Activated CD8-positive, alpha-beta memory T cell treated with anti-CD3 and anti-CD28 coated beads for 48 hours (primary cell): Measurements from ENCODE around the gene CRTAC1.
A peak's percentile ranks its signal among the peaks of the same experiment; 100 is the strongest.

Experiments used
- DNase-seq, 3 experiments: peaks; one replicate each; pipeline ENCODE4 v3.0.0-alpha.2; 2020; ENCODE audit warnings: low read depth in 2 of 3, low spot score in 2 of 3

CRTAC1 gene

DNA sequence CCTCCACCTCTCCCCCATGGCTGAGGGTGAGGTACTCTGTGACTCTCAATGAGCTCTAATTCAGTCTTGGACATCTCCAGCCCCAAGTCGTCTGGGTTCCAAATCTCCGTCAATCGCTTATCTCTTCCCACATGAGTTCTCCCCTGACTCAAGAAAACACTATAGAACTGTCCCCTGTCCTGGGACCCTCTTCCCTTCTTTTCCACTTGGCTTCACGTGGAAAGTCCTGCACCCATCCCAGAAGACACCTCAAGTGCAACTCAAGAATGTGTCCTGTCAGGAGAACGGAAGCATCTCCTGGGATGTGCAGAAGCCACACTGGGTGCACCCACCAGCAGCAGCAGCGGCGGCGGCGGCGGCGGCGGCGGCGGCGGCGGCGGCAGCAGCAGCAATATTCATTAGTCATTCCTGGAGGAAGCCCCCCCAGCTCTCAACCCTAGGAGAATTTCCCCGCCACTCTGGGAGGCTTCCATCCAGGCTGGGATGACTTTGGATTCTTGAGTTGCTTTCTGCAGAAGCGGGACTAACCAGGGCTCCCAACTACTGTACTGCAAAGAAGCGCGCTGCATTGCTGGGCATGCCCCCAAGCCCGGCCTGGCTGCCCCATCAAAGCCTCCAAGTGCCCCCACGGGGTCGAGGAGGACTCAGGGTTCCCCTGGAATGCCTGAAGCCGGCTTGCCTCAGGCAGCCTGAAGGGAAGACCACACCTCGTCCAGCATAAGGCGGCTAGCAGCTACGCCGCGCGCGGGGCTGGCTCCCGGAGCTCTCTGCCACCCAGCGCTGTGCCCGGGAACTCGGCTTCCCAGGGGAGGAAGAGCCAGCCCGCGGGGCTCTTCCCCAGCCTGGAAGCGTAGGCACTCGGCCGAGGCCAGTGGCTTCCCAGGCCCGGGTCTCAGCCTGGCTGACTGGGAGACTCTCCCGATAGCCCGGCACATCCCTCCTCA lies 1.0 kb downstream of the CRTAC1 start:
- DNase-seq, result no peak

DNA sequence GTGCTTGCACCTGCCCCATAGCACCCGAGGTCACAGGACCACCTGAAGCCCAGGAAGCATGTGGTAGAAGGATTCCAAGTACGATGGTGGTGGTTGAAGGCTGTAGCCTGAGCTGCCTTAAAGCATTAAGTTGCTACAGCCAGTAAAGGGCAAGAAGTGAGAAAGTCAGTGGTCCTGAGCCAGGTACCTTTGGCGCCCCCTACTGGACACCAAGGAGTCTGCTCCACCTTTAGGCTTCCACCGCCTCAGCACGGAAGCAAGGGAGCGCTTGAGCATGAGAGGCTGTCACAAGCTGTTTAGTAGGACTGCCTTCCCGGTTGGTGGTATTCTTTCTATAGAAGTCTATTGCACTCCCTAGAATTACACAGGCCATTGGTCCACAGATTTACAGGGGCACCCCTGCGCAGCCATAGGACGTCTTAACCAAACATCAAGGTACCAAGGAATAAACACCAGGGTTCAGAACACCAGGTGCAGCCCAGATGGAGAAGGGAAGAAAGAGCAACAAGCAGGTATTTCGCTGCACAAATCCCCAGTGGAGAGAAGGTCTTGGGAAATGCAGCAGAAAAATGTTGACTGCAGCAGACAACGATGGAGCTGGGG lies 2.2 kb downstream of the CRTAC1 start:
- DNase-seq, result peak; percentile 16 to 65 (median 37)

DNA sequence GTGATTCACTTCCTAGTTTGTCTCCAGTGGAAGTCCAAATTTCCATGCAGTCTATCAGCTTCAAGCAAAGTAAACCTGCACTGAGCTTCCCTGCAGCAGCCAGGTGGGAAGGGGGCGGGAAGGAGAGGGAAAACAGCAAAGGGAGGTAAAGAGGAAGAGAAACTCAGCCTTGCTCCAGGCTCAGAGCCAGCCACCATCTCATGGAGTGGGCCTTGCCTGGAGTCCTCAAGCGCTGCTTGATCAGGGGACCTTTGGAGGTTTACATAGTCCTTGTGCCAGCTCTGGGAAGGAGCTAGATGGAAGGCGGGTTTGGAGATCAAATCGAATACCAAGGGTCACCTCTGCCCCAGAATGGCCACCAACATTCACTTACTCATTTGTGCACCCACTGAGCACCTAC lies 7.4 kb downstream of the CRTAC1 start:
- no peak for DNase-seq

DNA sequence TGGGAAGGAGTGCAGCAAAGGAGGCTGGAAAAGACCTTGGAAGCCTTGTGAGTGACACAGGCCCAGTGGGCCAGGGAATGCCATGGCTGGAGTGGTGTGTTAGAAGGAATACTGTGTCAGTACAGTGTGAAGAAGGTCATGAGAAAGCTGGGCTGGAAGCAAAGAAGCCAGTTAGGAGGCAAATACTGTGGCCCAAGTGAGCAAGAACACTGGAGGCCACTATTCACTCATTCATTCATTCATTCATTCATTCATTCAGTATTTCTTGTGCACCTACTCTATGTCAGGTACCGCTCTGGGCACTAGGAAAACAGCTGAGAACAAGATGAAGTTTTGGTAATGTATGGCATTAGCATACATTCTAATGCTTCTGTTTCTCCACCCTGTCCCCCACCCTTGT lies 9.6 kb downstream of the CRTAC1 start:
- DNase-seq, result no peak

DNA sequence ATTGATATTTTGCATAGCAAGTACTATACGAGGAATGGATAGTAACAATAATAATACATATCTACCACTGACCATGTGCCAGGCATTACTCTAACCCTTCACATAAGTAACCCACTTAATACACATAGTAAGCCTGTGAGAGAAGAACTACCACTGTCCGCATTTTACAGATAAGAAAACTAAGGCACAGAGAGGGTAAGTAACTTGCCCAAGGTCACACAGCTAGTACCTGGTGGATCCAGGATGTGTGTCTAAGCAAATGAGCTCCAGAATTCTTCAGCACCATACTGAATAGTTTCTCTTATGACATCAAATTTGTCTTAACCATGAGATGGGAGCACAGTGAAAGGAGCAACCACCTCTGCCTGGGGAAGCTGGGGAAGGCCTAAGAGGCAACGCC lies 10.2 kb downstream of the CRTAC1 start:
- no peak for DNase-seq

DNA sequence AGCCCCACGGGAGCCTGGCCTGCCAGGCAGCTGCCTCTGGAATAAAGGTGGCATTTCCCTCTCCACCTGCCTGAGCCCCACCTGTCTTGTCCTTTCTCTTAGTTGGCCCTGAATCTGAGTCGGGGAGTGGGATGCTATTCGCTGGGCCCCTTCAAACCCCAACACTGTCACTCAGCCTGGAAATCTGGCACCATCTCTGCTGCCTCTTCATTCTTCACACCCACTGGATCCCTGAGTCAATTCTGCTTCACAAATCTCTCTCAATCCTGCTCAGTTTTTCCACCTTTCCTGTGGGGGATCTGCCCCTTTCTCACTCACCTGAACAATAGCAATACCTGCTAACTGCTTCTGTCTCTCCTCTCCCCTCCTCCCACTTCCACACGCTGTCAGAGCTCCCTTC lies 10.6 kb downstream of the CRTAC1 start:
- DNase-seq, result no peak

DNA sequence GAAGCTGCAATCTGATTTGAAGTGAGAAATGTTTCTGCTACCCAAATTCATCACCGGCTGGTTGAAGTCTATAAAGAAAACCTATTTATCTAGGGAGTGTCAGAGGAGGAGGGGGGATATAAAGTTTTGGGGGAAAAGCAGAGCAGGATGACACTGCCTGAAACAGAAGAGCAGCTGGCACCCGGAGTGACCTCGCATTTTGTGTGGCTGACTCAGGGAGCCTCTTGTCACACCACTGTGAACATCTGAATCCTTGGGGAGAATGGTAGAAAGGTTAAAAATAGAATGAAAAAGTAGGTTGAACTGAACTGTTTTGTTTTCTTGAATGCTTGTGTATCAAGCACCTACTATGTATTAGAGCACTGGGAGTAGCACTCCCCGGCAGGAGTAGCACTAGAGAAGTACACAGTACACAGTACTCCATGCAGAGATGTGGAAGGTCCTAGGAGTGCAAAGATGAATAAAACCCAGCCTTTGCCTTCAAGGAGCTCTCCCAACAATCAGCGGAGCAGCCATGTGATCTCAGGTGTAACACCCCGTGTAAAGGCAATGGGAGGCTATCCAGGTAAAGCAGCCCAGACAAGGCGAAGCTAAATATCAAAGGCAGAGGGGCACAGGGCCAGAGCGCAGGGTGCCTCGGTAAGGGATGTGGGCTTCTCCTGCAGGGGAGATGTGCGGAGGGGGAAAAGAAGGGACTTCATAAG lies 13.5 kb downstream of the CRTAC1 start:
- no peak for DNase-seq

DNA sequence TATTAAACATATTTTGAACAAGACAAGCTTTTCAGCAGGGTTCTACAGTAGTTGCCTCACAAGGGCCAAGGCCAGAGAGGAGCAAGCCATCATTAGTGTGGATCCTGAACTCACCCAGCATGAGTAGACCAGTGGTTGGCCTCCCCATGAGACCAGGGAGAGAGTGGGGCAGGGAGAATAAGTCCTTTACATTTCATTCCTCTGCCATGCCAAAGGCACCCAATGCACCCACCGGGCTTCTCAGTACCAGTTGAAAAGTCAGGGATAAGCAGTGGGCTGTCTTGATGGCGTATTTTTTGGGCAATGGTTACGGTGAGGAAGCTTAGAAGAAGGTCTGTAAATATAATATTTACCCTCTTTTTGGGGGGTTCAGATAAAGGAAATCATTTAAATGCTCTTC lies 16.6 kb downstream of the CRTAC1 start:
- no peak for DNase-seq

DNA sequence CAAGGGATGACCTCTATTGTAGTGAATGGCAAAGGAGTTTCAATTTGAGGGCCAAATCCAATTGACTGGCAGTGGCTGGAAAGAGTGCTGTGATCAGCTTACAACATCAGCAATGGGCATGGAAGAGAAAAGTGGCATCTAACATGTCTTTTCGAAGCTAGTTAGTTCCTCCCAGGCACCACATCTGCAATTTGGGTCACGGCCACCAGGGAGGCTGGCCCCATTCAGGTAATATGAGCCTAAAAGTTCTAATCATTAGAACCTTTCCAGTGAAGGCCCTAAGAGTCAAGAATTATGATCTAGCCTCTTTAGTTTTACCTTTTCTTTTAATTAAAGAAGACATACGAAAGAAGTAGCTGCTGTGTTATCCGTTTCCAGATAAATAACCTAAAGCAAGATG lies 17.3 kb downstream of the CRTAC1 start:
- no peak for DNase-seq

DNA sequence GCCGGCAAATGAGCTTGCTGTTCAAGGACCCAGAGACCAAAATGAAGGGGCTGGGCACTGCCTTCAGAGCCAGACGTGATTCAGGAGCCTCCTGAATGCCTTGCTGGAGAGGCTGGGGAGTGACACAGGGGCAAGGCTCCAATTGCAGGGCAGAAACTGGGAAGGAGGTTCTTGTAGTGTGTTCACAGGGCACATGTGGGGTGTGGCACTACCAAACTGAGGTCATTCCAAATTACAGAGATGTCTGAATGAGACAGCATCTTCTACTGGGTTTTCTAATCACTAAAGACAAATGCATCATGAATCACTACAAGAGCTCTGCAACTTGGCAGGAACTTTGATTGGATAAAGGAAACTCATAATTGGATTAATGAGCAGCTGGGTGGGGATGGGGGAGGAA lies 17.8 kb downstream of the CRTAC1 start:
- no peak for DNase-seq

DNA sequence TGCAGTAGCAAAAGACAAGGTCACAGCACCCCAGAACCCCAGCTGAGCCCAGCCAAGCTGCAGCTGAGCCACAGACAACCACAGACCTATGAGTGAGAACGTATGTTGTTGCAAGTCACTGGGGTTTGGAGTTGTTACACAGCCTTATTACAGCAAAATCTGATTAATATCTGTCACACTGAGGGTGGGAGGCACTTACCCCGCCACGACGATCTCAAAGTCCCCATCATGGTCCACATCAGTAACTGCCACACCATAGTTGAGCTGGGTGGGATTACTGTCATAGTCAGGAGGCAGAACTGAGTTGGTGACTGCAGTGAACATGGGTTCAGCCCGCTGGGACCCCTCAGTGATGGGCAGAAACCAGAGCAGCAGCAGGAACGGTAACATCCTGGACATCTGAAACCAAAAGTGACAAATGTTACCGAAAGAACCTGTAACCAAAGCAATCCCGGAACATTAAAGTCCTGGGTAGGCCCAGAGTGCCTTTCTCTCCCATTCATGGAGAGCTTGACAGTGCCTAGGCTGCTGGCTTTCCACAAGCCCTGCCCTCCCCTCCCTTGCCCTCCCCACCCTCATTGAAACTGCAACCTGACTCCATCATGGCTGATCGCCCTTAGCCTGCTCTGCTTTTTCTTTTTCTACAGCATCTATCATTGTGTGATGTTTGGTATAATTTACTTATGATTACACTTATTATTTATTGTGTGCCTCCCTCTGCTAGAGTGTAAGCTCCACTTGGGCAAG lies 19.3 kb downstream of the CRTAC1 start:
- no peak for DNase-seq

DNA sequence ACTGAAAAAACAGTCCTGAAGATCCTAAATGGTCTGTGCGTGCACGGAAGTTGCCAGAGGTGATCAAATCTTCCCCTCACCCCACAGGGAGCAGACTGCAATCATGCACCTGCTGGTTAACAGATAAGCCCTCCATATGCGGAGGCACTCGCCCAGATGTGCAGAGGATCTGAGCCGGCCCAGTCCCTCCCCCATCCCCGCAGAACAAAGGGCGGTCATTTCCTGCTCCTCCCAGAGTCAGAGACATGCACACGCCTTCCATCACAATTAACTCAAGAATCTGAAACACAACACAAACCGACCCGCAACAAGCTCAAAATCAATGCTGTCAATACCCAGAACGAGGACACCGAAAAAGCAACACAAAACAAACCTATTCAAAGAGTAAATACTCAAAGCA lies 24.2 kb downstream of the CRTAC1 start:
- no peak for DNase-seq

DNA sequence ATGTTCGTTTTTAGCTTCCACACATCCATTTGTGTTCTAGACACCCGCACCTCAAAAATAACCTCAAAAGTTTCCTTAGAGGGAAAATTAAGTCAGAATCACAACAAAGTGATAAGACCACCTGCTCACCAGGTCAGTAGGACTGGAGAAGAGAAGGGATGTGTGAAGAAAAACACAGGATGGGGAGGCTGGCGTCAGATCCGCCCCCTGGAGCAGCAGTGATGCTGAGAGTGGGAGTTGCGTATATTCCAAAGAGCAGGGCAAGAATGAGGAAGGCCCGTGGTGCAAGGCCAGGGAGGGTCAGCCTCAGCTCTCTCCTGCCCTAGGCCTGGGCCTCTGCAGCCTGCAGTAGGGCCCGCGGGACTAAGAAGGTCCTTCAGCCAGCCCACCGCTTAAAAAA lies 28.7 kb downstream of the CRTAC1 start:
- DNase-seq, result no peak

DNA sequence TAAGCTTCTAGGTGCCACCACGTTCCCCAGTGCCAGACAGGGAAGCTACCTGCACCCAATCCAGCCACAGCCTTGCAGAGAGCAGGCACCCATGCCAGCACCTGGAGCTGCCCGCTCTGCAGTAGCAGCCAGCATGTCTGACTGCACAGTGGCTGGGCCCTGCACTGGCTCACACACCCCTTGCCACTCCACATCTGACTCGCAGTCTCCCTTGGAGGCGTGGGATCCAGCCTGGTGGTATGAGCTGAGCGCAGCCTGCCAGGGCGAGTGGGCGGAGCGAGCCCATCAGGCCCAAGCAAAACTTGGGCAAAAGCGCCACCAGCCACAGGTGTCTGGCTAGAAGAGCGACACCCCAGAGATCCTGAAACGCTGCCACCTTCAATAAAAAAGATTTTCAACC lies 30.1 kb downstream of the CRTAC1 start:
- no peak for DNase-seq

DNA sequence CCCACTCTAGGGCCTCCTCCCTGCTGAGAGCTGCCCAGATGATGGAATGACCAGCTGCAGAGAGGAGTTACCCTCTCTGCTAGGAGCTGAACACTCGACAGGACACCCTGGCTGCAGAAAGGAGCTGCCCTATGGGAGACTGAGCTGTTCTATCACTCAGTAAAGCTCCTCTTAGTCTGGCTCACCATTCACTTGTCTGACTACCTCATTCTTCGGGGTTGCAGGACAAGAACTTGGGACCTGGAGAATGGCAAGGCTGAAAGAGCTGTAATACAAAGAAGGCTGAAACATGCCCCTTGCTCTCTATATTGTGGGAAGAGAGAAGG lies 30.5 kb downstream of the CRTAC1 start:
- no peak for DNase-seq

DNA sequence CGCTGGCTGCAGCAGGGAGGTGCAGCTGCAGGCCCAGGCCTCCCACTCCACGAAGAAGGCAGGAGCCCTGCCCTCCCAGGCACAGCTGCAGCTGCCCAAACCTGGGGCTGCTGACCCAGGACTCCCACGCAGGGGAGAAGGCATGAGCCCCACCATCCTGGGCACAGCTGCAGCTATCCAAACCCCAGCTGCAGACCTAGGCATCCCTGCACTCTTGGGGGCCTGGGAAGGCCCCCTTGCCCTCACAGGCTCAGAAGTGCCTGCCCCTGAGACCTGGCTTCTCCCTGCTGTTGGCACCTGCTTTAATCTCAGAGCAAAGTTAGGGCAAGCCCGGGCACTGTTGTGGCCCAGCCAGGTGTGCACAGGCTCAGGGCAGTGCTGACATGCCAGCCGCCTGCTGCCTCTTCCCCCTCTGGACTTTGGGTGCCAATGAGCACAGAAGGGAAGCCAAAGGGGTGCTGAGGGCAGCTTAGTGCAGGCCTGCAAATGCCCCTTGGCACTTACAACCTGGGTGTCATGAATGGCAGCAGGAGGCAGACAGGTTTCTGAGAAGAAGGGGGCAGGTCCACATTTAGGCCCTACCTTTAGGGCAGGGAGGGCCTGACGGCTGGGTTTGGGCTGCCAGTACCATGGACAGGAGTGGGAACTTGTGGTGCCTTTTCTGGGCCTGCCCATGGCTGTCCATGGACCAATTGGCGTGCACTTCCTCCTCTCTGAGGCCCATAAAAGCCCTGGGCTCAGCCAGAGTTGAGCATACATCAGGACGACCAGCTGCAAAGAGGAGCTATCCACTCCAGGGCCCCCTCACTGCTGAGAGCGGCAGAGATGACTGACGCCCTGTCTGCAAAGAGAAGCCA lies 31.1 kb downstream of the CRTAC1 start:
- DNase-seq, result no peak

DNA sequence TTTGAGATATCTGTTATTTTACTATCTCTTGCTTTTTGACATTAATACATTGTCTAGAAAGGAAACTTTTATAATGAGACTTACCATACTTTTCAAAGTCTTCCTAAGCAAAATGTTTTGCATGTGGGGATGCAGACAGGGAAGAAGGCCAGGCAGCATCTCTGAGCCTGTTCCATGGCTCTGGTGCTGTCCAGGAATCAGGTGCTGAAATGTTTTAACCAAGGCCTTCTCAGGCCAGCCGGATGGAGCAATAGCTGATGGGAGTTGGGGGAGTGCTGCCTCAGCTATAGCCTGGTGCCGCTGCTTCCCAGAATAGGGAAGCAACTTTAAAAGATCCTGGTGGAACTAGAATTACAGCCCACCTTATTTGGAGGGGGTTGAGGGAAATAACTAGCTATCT lies 38.5 kb downstream of the CRTAC1 start:
- DNase-seq, result no peak

DNA sequence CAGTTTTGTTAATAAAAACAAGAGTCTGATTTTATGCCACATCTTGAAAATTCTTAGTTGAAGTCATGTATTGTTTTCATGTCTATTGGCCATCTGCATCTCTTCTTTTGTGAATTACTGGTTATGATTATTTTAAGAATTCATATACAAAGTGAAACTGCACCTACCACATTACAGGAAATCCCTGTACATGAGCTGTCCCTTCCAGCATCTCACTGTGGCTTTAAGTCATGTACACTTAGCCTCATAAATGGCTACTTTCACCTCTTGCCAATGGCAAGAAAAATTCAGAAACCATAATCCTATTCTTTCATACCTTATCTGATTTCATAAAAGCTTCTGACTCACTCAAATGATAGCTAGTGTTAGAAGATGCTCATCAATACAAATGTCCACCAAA lies 48.6 kb downstream of the CRTAC1 start:
- DNase-seq, result no peak

DNA sequence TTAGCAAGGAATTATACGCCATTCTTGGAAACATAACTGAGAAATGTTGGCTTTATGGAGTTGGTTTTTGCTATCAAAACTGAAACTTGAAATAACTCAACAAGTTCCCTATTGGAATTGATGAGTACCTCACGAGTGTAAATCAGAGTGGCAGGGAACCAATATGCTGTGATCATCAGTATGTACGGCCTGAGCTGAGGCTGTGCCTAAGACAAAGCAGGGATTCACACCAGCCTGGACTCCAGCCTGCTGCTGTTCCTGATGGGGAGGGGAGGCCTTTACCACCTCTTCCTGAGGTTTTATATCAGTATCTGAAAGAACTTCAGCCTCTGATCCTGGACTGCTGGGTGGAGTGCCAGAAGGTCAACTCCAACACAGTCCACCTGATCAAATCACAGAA lies 52.7 kb downstream of the CRTAC1 start:
- DNase-seq, result no peak

DNA sequence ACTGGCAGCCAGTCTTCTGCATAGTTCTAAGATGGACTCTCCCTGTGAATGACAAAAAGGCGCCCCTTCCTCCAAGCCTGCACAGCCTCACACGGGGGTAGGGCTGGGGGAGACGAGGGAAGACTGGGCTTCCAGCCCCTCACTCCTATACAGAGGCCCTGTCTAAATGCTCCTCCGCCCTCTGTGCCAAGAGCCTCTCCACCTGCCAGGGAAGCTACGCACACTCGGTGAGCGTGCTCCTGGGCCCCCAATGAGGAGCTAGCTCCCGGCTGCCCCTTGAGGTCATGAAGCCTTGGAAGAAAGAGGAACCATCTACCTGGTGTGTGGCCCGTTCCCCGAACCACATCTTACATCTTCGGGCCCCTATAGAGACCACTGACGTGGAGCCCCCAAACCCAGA lies 54.8 kb downstream of the CRTAC1 start:
- no peak for DNase-seq
